NB4 (cell line): ENCODE data around the gene NFKB1.

Experiments used
- DNase-seq: peaks from one replicate; pipeline ENCODE4 v3.0.0; 2010; ENCODE audit warnings: low read depth
- H3K4me3 ChIP-seq: one replicate; pipeline ENCODE4 v1.5.1; 2011; ENCODE audit warnings: mild to moderate bottlenecking, low read depth, low read length, moderate library complexity
- MYC ChIP-seq: IDR thresholded peaks from 2 replicates; pipeline ENCODE4 v1.6.1; 2011; ENCODE audit warnings: low read depth, low read length
- POLR2A ChIP-seq: IDR thresholded peaks from 2 replicates; pipeline ENCODE4 v1.6.1; 2011; ENCODE audit warnings: mild to moderate bottlenecking; ENCODE audit not compliant: insufficient read length; ENCODE audit errors: extremely low read depth
- TF ChIP-seq, protein P1 (sequence below): IDR thresholded peaks from one replicate; pipeline ENCODE4 v1.5.1; 2012; ENCODE audit warnings: low read depth, low read length
- TF ChIP-seq, protein P2 (sequence below): IDR thresholded peaks from 2 replicates; pipeline ENCODE4 v1.6.1; 2011; ENCODE audit warnings: low read depth, low read length

The NFKB1 gene

DNA sequence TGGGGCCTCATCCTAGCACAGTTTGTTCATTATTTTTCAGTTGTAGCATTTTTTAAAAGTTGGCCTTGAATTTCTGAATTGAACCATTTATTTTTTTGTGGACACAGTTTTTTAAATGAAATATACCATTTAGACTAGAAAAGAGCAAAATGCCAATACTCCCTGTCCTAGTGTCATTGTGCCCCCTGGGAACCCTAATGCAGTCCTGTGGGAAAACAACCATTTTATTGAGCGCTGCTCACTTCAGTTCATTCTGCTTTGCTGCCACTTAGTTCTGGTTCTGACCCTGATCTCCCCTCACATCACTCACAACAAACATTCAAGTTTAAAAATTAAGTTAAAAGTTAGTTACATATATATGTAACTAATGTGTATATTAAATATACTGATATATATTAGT, 5.4 kb downstream of the NFKB1 start:
- no peak for DNase-seq
- TF ChIP-seq, protein P1, sequence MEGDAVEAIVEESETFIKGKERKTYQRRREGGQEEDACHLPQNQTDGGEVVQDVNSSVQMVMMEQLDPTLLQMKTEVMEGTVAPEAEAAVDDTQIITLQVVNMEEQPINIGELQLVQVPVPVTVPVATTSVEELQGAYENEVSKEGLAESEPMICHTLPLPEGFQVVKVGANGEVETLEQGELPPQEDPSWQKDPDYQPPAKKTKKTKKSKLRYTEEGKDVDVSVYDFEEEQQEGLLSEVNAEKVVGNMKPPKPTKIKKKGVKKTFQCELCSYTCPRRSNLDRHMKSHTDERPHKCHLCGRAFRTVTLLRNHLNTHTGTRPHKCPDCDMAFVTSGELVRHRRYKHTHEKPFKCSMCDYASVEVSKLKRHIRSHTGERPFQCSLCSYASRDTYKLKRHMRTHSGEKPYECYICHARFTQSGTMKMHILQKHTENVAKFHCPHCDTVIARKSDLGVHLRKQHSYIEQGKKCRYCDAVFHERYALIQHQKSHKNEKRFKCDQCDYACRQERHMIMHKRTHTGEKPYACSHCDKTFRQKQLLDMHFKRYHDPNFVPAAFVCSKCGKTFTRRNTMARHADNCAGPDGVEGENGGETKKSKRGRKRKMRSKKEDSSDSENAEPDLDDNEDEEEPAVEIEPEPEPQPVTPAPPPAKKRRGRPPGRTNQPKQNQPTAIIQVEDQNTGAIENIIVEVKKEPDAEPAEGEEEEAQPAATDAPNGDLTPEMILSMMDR, result no peak
- TF ChIP-seq, protein P2, sequence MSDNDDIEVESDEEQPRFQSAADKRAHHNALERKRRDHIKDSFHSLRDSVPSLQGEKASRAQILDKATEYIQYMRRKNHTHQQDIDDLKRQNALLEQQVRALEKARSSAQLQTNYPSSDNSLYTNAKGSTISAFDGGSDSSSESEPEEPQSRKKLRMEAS, result no peak
- no peak for TF ChIP-seq MYC
- H3K4me3 ChIP-seq, result no peak overlapping the region

DNA sequence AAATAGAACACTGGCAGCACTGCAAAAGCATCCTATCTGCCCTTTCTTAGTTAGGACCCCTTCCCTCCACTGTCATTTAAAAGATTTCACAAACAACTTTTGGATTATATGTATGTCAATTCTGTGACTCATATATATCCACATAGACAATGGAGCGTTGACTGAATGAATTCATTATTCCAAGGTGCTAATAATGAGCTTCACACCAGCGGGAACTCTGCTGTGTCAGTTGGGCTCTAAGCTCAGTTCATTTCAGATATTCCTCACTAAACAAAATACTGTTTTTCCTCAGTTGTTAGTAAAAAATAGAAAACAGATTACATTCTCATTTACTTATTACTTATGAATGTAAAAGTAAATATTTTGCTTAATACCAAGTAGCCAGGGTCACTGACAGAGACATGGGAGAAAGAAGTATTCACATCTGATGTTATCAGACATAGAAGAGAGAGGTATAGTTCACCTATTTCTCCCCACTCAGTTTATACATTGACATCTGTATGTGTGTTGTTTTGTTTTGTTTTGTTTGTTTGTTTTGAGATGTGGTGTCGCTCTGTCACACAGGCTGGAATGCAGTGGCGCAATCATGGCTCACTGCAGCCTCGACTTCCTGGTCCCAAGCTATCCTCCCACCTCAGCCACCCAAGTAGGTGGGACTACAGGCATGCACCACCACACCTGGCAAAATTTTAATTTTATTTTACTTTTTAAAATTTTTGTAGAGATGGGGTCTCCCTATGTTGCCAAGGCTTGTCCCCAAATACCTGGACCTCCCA, 10.9 kb downstream of the NFKB1 start:
- H3K4me3 ChIP-seq, result no peak overlapping the region
- TF ChIP-seq, protein P2, result no peak
- TF ChIP-seq POLR2A (no peak), MYC (no peak)
- TF ChIP-seq, protein P1, result no peak

GRCh38 chr4:102514298-102514964, 13.3 kb downstream of the NFKB1 start:
- no peak overlapping the region for H3K4me3 ChIP-seq
- no peak for DNase-seq
- TF ChIP-seq POLR2A, result no peak
- TF ChIP-seq, protein P1, result no peak
- no peak for TF ChIP-seq MYC
- TF ChIP-seq, protein P2, result no peak

More for the DNA sequence above, 10.9 kb downstream of the NFKB1 start:
- DNase-seq, result no peak

DNA sequence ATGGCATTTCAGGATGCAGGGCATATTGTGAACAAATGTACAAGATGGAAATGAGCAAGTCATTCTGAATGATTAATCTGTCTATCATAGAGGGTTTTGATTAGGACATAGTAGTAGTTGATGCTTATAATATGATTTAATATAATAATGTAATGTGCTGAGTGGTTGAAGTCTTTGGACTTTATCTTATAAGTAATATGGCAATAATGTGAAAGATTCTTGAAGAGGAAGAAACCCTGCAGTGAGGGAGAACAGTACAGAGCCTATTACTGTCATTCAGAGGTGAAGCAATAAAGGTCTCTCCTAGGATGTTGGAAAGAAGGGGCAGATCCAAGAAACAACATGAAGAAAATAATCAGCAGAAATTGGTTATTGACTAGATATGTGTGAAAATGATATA, 16.6 kb downstream of the NFKB1 start:
- no peak overlapping the region for H3K4me3 ChIP-seq
- DNase-seq, result no peak
- TF ChIP-seq, protein P1, result no peak
- TF ChIP-seq MYC, result no peak
- TF ChIP-seq, protein P2, result no peak
- no peak for TF ChIP-seq POLR2A

- no peak for DNase-seq
- TF ChIP-seq, protein P2, result no peak
- no peak for TF ChIP-seq MYC
- TF ChIP-seq POLR2A, result no peak
- TF ChIP-seq, protein P1, result no peak
- no peak overlapping the region for H3K4me3 ChIP-seq
Measured at GRCh38 chr4:102518703-102519131, 17.6 kb downstream of the NFKB1 start.
